HCT116 (cell line): ENCODE data around the gene SPATA3. TPM values are rescaled to one million over a fixed set of nuclear protein-coding genes. Genes with fewer than 3 reads are reported as not detected.

Experiments used
- ATAC-seq: fragments of 200-7000 bp; cut with Tn5 transposase; 2 replicates; pipeline ENCODE4 v1.9.1; 2020; ENCODE audit warnings: mild to moderate bottlenecking, moderate library complexity
- BruUV-seq: library from RNA; stranded (reverse); fragments of 400-500 nt; replicated peaks from 2 replicates; lab custom pipeline; 2021; lab: Mats Ljungman, UMichigan
- CTCF ChIA-PET: fragments of 300-600 bp; sonication (Branson Sonifier 250); formaldehyde crosslinking; loops from one replicate; lab custom pipeline; 2021; ENCODE audit warnings: antibody characterized with exemption; lab: Charles Lee
- POLR2A ChIA-PET: fragments of 300-600, 350-600 bp; sonication (Branson Sonifier 250); formaldehyde crosslinking; loops from one replicate; lab custom pipeline; 2021; ENCODE audit warnings: antibody characterized with exemption; lab: Charles Lee
- RAD21 ChIA-PET, 2 experiments: fragments of 300-600 bp; sonication (Branson Sonifier 250); formaldehyde crosslinking; loops; one replicate each; lab custom pipeline; 2023; ENCODE audit warnings: low total read pairs in 2 of 2; ENCODE audit not compliant: uncharacterized antibody in 2 of 2, unreplicated experiment in 2 of 2, low non-redundant PET in 1 of 2; lab: Charles Lee
- DNase-seq: peaks from one replicate; pipeline ENCODE4 v3.0.0-alpha.2; 2010; ENCODE audit warnings: low read depth, low spot score
- H2AFZ ChIP-seq: fragments of 200-600 bp; shearing (Covaris generic), sonication (generic); 2 replicates; pipeline ENCODE4 v1.6.1; 2017; ENCODE audit warnings: low read depth, mixed run types, mixed read lengths, antibody characterized with exemption, low read length; ENCODE audit not compliant: poor library complexity, severe bottlenecking
- H3K27ac ChIP-seq: 2 replicates; pipeline ENCODE4 v1.5.1; 2012; ENCODE audit warnings: low read depth, low read length
- H3K27me3 ChIP-seq: fragments of 200-600 bp; sonication (generic); 2 replicates; pipeline ENCODE4 v1.6.1; 2016; ENCODE audit warnings: mixed run types, low read length, mixed read lengths; ENCODE audit not compliant: insufficient read depth
- H3K36me3 ChIP-seq, 2 experiments: fragments of 200-500 bp in 1 of 2; fragments of 200-600 bp in 1 of 2; sonication (Bioruptor generic) in 1 of 2; sonication (generic) in 1 of 2; 2 replicates each; pipeline versions ENCODE4 v1.5.1 to v1.6.1; 2014 to 2016; ENCODE audit warnings: low read length in 2 of 2, inconsistent platforms in 1 of 2, mixed read lengths in 1 of 2, mixed run types in 1 of 2; ENCODE audit not compliant: insufficient read depth in 2 of 2, control insufficient read depth in 1 of 2
- H3K4me1 ChIP-seq, 2 experiments: fragments of 200-600 bp in 1 of 2; sonication (generic) in 1 of 2; 2 replicates each; pipeline versions ENCODE4 v1.5.1 to v1.6.1; 2012 to 2017; ENCODE audit warnings: low read length in 2 of 2, inconsistent platforms in 1 of 2, mild to moderate bottlenecking in 1 of 2, mixed read lengths in 1 of 2, mixed run types in 1 of 2, moderate library complexity in 1 of 2; ENCODE audit not compliant: insufficient read depth in 2 of 2, control insufficient read depth in 1 of 2
- H3K4me2 ChIP-seq: fragments of 200-600 bp; sonication (generic); 2 replicates; pipeline ENCODE4 v1.6.1; 2017; ENCODE audit warnings: mixed run types, low read length, mixed read lengths
- H3K4me3 ChIP-seq, 2 experiments: fragments of 200-600 bp in 1 of 2; sonication (generic) in 1 of 2; replicated peaks in 1 of 2; 2 replicates each; pipeline ENCODE4 v1.5.1; 2011 to 2016; ENCODE audit warnings: low read length in 2 of 2, control low read depth in 1 of 2, low read depth in 1 of 2, mild to moderate bottlenecking in 1 of 2, mixed read lengths in 1 of 2, mixed run types in 1 of 2
- H3K79me2 ChIP-seq: fragments of 200-600 bp; sonication (generic); 2 replicates; pipeline ENCODE4 v1.6.1; 2017; ENCODE audit warnings: mild to moderate bottlenecking, mixed run types, low read length, moderate library complexity, mixed read lengths; ENCODE audit not compliant: insufficient read depth
- H3K9ac ChIP-seq: fragments of 200-600 bp; sonication (generic); 2 replicates; pipeline ENCODE4 v1.6.1; 2016; ENCODE audit warnings: low read length, mixed read lengths
- H3K9me2 ChIP-seq: fragments of 200-600 bp; sonication (generic), shearing (Covaris generic); 2 replicates; pipeline ENCODE4 v1.6.1; 2017; ENCODE audit warnings: mixed run types, mild to moderate bottlenecking, moderate library complexity; ENCODE audit not compliant: insufficient read depth
- H3K9me3 ChIP-seq, 2 experiments: fragments of 200-500 bp in 1 of 2; fragments of 200-600 bp in 1 of 2; sonication (Bioruptor generic) in 1 of 2; sonication (generic) in 1 of 2; 2 replicates each; pipeline ENCODE4 v1.6.1; 2014 to 2017; ENCODE audit warnings: low read length in 2 of 2, mixed read lengths in 2 of 2, inconsistent platforms in 1 of 2, low read depth in 1 of 2, mild to moderate bottlenecking in 1 of 2, mixed run types in 1 of 2, moderate library complexity in 1 of 2; ENCODE audit not compliant: control insufficient read depth in 1 of 2, insufficient read depth in 1 of 2
- H4K20me1 ChIP-seq: fragments of 200-600 bp; sonication (generic), shearing (Covaris generic); 2 replicates; pipeline ENCODE4 v1.6.1; 2017; ENCODE audit warnings: mixed run types, mild to moderate bottlenecking, moderate library complexity; ENCODE audit not compliant: insufficient read depth
- CBX3 ChIP-seq: IDR thresholded peaks from 2 replicates; pipeline ENCODE4 v1.6.1; 2012; ENCODE audit warnings: low read depth
- CTCF ChIP-seq, 3 experiments: fragments of 200-600 bp in 1 of 3; sonication (generic) in 1 of 3; IDR thresholded peaks in 2 of 3; conservative IDR thresholded peaks in 1 of 3; 2 replicates each; pipeline ENCODE4 v1.5.1; 2012 to 2017; ENCODE audit warnings: low read depth in 2 of 3, low read length in 2 of 3, antibody characterized with exemption in 1 of 3, borderline replicate concordance in 1 of 3, control low read depth in 1 of 3, mild to moderate bottlenecking in 1 of 3, mixed read lengths in 1 of 3, mixed run types in 1 of 3, moderate library complexity in 1 of 3; ENCODE audit not compliant: insufficient read depth in 1 of 3
- EGR1 ChIP-seq: IDR thresholded peaks from 2 replicates; pipeline ENCODE4 v1.6.1; 2012; ENCODE audit warnings: low read depth
- SP1 ChIP-seq: IDR thresholded peaks from 2 replicates; pipeline ENCODE4 v1.6.1; 2012; ENCODE audit warnings: low read depth
- SRF ChIP-seq: IDR thresholded peaks from 2 replicates; pipeline ENCODE4 v1.6.1; 2012; ENCODE audit warnings: low read depth
- TCF7L2 ChIP-seq: IDR thresholded peaks from 2 replicates; pipeline ENCODE4 v1.7.0; 2011; ENCODE audit warnings: borderline replicate concordance, inconsistent platforms; ENCODE audit not compliant: insufficient read depth, insufficient read length; ENCODE audit errors: extremely low read depth
- YY1 ChIP-seq: IDR thresholded peaks from 2 replicates; pipeline ENCODE4 v1.6.1; 2011; ENCODE audit warnings: low read length, low read depth, moderate library complexity, mild to moderate bottlenecking; ENCODE audit not compliant: insufficient replicate concordance; ENCODE audit errors: extremely low read depth
- ZFX ChIP-seq: fragments of 450-650 bp; IDR thresholded peaks from 2 replicates; pipeline ENCODE4 v1.6.1; 2017
- intact Hi-C: fragments of 100-400 bp; cut with micrococcal nuclease; formaldehyde crosslinking; loops from 2 replicates; pipeline ENCODE4 v1.10.0; 2022
- total RNA-seq: library from RNA; stranded (reverse); gene quantifications from one replicate; pipeline ENCODE4 v1.2.1, GENCODE V29; 2021; ENCODE audit not compliant: unreplicated experiment

The SPATA3 gene
- total RNA-seq, 1 experiment from 2014 or later = not detected

- Histone ChIP-seq H3K4me3 (no peak overlapping the region), H3K4me1 (peaks cover 4 to 11% of the 10 kb centered on the region in 2 experiments; a peak in 3 of 4 replicates), H3K4me2 (no peak overlapping the region), H4K20me1 (no peaks in the 10 kb centered on the region), H3K36me3 (peaks cover 0 to 3% of the 10 kb centered on the region in 2 experiments; a peak in 1 of 4 replicates), H2AFZ (no peak overlapping the region), H3K27me3 (no peaks in the 10 kb centered on the region), H3K27ac (no peak overlapping the region), H3K79me2 (no peaks in the 10 kb centered on the region), H3K9me2 (no peaks in the 10 kb centered on the region), H3K9me3 (no peaks in the 10 kb centered on the region), H3K9ac (no peak overlapping the region)
- ATAC-seq = no peak
- intact Hi-C loops = no loop called here
- DNase-seq = no peak
- BruUV-seq = no TSS peak
- ChIA-PET RAD21 (no interaction called here), CTCF (no interaction called here), POLR2A (no interaction called here)
- no peak for TF ChIP-seq SP1
- TF ChIP-seq TCF7L2 = no peak
- no peak for TF ChIP-seq CTCF (IDR thresholded peaks at IDR 0.05 in 2 of 3, conservative IDR thresholded peaks at IDR 0.05 in 1 of 3; ENCODE audit: borderline replicate concordance in 1 of 3, insufficient read depth in 1 of 3, low read depth in 2 of 3, low read length in 2 of 3)
- TF ChIP-seq YY1 = no peak
- no peak for TF ChIP-seq EGR1
- TF ChIP-seq SRF = no peak
- no peak for TF ChIP-seq CBX3
- TF ChIP-seq ZFX = no peak
Observed at GRCh38 chr2:231047923-231048915, 52.3 kb downstream of the SPATA3 start.
